ENCODE measurements around the gene QRICH1. TPM values are rescaled to one million over a fixed set of nuclear protein-coding genes. Genes with fewer than 3 reads are reported as not detected.

QRICH1 gene
- total RNA-seq, 1 experiment from 2014 or later: 123 TPM

- TF ChIP-seq AFF4 (CRISPR knock-in tag; IDR thresholded peaks at IDR 0.05; ENCODE audit: borderline replicate concordance): 0 out of 2 replicates have a peak, but pooled peaks have one; percentile 65
- TF ChIP-seq PRRX2 (CRISPR knock-in tag; IDR thresholded peaks at IDR 0.05): no peak
- peak; percentile 89 for TF ChIP-seq ETV6 (CRISPR knock-in tag; IDR thresholded peaks at IDR 0.05)
- peak; percentile 88 for TF ChIP-seq CTCF (IDR thresholded peaks at IDR 0.05)
- TF ChIP-seq SP1 (CRISPR knock-in tag; conservative IDR thresholded peaks at IDR 0.05): peak; percentile 76; the same call in 1 of the 2 replicates
- no peak for TF ChIP-seq HMGA2 (CRISPR knock-in tag; IDR thresholded peaks at IDR 0.05)
- TF ChIP-seq SOX15 (CRISPR knock-in tag; IDR thresholded peaks at IDR 0.05): no peak
Measured at GRCh38 chr3:49021813-49022687, 71.8 kb downstream of the QRICH1 start, which contains the start of gene NDUFAF3 (continued).

GRCh38 chr3:49021213-49021812 is 72.6 kb downstream of the QRICH1 start:
- H3K36me3 Mint-ChIP-seq: peaks cover 40% of the 10 kb centered on the region
- H3K27ac Mint-ChIP-seq: peak overlapping the region; percentile 98
- no peaks in the 10 kb centered on the region for H3K27me3 Mint-ChIP-seq (ENCODE audit: low read depth)
- POLR2A ChIA-PET: interaction anchor here (0.5 to 4.3 kb wide), 13 partner anchors 8 to 519 kb away, joined by 3 to 81 read pairs (median 3); partner anchors contain the start of genes CELSR3, IMPDH2, IP6K2 and P4HTM
- peaks cover 28% of the 10 kb centered on the region for H3K4me1 Mint-ChIP-seq
- peak; percentile 49 for ATAC-seq
- no peaks in the 10 kb centered on the region for H3K9me3 Mint-ChIP-seq
- peak overlapping the region; percentile 92 for H3K4me3 Mint-ChIP-seq
- CTCF ChIA-PET: interaction anchor here (0.6 to 8.2 kb wide), 22 partner anchors 9 to 585 kb away, joined by 3 to 124 read pairs (median 5); partner anchors contain the start of genes IP6K2, KLHDC8B, NCKIPSD and NICN1
- DNase-seq (ENCODE audit: low spot score): peak; percentile 99
- TF ChIP-seq FOXJ3 (CRISPR knock-in tag; IDR thresholded peaks at IDR 0.05; ENCODE audit: borderline replicate concordance): no peak
- TF ChIP-seq SOX15 (CRISPR knock-in tag; IDR thresholded peaks at IDR 0.05): no peak
- TF ChIP-seq, protein P1, sequence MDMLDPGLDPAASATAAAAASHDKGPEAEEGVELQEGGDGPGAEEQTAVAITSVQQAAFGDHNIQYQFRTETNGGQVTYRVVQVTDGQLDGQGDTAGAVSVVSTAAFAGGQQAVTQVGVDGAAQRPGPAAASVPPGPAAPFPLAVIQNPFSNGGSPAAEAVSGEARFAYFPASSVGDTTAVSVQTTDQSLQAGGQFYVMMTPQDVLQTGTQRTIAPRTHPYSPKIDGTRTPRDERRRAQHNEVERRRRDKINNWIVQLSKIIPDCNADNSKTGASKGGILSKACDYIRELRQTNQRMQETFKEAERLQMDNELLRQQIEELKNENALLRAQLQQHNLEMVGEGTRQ (CRISPR knock-in tag; IDR thresholded peaks at IDR 0.05): peak; percentile 12; the same call in 1 of the 2 replicates
- TF ChIP-seq ZBTB43 (CRISPR knock-in tag; IDR thresholded peaks at IDR 0.05): no peak
- TF ChIP-seq, protein P2, sequence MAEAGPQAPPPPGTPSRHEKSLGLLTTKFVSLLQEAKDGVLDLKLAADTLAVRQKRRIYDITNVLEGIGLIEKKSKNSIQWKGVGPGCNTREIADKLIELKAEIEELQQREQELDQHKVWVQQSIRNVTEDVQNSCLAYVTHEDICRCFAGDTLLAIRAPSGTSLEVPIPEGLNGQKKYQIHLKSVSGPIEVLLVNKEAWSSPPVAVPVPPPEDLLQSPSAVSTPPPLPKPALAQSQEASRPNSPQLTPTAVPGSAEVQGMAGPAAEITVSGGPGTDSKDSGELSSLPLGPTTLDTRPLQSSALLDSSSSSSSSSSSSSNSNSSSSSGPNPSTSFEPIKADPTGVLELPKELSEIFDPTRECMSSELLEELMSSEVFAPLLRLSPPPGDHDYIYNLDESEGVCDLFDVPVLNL (CRISPR knock-in tag; IDR thresholded peaks at IDR 0.05; ENCODE audit: borderline replicate concordance, low read depth): no peak
- no peak for TF ChIP-seq ZMAT4 (CRISPR knock-in tag; IDR thresholded peaks at IDR 0.05)
- peak; percentile 7; the same call in 1 of the 2 replicates for TF ChIP-seq FOXK1 (CRISPR knock-in tag; IDR thresholded peaks at IDR 0.05)
- no peak for TF ChIP-seq STAT6 (CRISPR knock-in tag; conservative IDR thresholded peaks at IDR 0.05; ENCODE audit: low read depth)
- TF ChIP-seq ZNF138 (CRISPR knock-in tag; conservative IDR thresholded peaks at IDR 0.05): no peak
- no peak for TF ChIP-seq ZNF121 (CRISPR knock-in tag; IDR thresholded peaks at IDR 0.05)
- no peak for TF ChIP-seq OVOL2 (CRISPR knock-in tag; IDR thresholded peaks at IDR 0.05; ENCODE audit: borderline replicate concordance)
- peak; percentile 60; the same call in 1 of the 2 replicates for TF ChIP-seq FOXP4 (CRISPR knock-in tag; IDR thresholded peaks at IDR 0.05)
- TF ChIP-seq NFATC4 (CRISPR knock-in tag; IDR thresholded peaks at IDR 0.05): 0 out of 2 replicates have a peak, but pooled peaks have one; percentile 24

All from WTC11 (cell line).